Stimulated activated CD8-positive, alpha-beta memory T cell treated with anti-CD3 and anti-CD28 coated beads, Interleukin-4, amount 100 ng/mL, for 48 hours (primary cell): ENCODE results near the gene BMPER.

Experiments
- DNase-seq: peaks from one replicate; pipeline ENCODE4 v3.0.0-alpha.2; 2020

Gene BMPER

GRCh38 chr7:34191771-34192479 lies 286.6 kb downstream of the BMPER start:
- no peak for DNase-seq

GRCh38 chr7:34192906-34193305 lies 287.6 kb downstream of the BMPER start:
- no peak for DNase-seq

- no peak for DNase-seq
Measured at GRCh38 chr7:34198231-34198641, 292.9 kb downstream of the BMPER start.
